WERI-Rb-1 (cell line): ENCODE measurements around the gene MATR3.
"Not testable (repeated sequence)": the region's sequence is repeated elsewhere in the genome, so short reads cannot be mapped to it uniquely, and the experiment has no call there.

ENCODE experiments used
- DNase-seq: peaks from one replicate; pipeline ENCODE4 v3.0.0-alpha.2; 2020
- H3K27ac ChIP-seq: fragments of 250-450 bp; sonication (Bioruptor Pico); 2 replicates; pipeline ENCODE4 v1.5.1; 2020; ENCODE audit warnings: mild to moderate bottlenecking, moderate library complexity
- H3K27me3 ChIP-seq: fragments of 250-450 bp; sonication (Bioruptor Pico); 2 replicates; pipeline ENCODE4 v1.5.1; 2021; ENCODE audit warnings: mild to moderate bottlenecking, low read depth, moderate library complexity; ENCODE audit not compliant: insufficient read depth, severe bottlenecking
- H3K36me3 ChIP-seq: fragments of 250-450 bp; sonication (Bioruptor Pico); 2 replicates; pipeline ENCODE4 v1.5.1; 2020; ENCODE audit warnings: mild to moderate bottlenecking, moderate library complexity
- H3K4me3 ChIP-seq: 2 replicates; pipeline ENCODE4 v1.5.1; 2011; ENCODE audit warnings: low read depth, mild to moderate bottlenecking, control low read depth, low read length
- H3K9me3 ChIP-seq: fragments of 250-450 bp; sonication (Bioruptor Pico); 2 replicates; pipeline ENCODE4 v1.5.1; 2021; ENCODE audit warnings: mild to moderate bottlenecking, moderate library complexity; ENCODE audit not compliant: severe bottlenecking
- TF ChIP-seq, protein P1 (sequence below): IDR thresholded peaks from 2 replicates; pipeline ENCODE4 v1.5.1; 2011; ENCODE audit warnings: low read depth, mild to moderate bottlenecking, control low read depth, inconsistent platforms, low read length

The MATR3 gene

DNA sequence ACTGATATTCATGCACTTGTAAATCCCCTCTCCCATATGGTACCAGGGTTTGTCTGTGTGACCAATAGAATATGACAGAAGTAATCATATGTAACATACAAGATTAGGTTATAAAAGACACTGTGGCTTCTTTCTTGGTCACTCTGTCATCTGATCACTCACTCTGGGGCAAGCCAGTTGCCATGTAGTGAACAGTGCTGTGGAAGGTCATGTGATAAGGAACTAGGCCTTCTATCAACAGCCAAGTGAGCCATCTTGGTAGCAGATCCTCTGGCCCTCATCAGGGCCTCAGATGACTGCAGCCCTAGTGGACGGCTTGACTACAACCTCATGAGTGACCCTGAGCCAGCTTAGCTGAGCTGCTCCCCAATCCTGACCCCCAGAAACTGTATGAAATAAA, 30.0 kb upstream of the MATR3 start:
- no peak overlapping the region for H3K27ac ChIP-seq
- no peaks in the 10 kb centered on the region for H3K27me3 ChIP-seq
- TF ChIP-seq, protein P1, sequence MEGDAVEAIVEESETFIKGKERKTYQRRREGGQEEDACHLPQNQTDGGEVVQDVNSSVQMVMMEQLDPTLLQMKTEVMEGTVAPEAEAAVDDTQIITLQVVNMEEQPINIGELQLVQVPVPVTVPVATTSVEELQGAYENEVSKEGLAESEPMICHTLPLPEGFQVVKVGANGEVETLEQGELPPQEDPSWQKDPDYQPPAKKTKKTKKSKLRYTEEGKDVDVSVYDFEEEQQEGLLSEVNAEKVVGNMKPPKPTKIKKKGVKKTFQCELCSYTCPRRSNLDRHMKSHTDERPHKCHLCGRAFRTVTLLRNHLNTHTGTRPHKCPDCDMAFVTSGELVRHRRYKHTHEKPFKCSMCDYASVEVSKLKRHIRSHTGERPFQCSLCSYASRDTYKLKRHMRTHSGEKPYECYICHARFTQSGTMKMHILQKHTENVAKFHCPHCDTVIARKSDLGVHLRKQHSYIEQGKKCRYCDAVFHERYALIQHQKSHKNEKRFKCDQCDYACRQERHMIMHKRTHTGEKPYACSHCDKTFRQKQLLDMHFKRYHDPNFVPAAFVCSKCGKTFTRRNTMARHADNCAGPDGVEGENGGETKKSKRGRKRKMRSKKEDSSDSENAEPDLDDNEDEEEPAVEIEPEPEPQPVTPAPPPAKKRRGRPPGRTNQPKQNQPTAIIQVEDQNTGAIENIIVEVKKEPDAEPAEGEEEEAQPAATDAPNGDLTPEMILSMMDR = no peak
- DNase-seq = no peak
- H3K9me3 ChIP-seq = no peaks in the 10 kb centered on the region
- H3K4me3 ChIP-seq = no peak overlapping the region
- no peaks in the 10 kb centered on the region for H3K36me3 ChIP-seq

DNA sequence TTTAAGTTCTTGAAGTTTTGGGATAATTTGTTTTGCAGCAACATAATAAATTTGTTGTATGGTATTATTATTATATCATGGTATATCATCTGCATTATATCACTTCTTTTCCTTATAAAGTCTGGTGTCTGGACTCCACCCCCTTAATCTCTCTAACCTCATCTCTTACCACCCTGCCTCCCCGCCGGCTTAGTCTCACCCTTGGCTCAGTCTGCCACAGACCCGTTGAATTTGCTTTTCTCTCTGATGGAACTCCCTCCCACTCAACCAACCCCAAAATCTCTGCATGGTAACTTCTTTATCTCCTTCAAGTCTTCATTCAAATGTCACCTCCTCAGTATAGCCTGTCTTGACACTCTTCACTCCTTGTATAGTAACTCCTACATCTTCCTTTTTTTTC, 29.6 kb upstream of the MATR3 start:
- H3K27ac ChIP-seq = no peak overlapping the region
- H3K9me3 ChIP-seq = no peaks in the 10 kb centered on the region
- no peak for DNase-seq
- no peaks in the 10 kb centered on the region for H3K27me3 ChIP-seq
- TF ChIP-seq, protein P1 = no peak
- H3K36me3 ChIP-seq = no peaks in the 10 kb centered on the region
- no peak overlapping the region for H3K4me3 ChIP-seq

DNA sequence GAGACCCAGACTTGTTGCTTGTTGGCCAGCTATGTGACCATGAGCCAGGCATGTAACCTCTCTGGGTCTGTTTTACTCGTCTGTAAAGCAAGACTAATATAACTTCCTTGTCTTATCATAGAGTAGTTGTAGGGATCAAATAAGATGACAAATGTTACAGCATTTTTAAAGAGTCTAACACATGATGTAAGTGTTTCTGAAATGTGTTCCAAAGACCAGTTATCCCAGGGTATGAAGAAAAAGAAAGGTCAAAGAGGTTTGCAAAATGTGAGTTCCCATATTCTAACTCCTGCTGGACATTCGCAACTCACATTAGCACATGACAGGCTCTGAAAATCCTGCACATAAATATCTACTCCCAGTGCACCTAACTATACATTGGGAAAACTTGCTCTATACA, 28.5 kb upstream of the MATR3 start:
- Histone ChIP-seq H3K4me3 (no peak overlapping the region), H3K27me3 (no peaks in the 10 kb centered on the region), H3K9me3 (no peaks in the 10 kb centered on the region), H3K27ac (no peak overlapping the region), H3K36me3 (no peaks in the 10 kb centered on the region)
- no peak for DNase-seq
- TF ChIP-seq, protein P1 = no peak

DNA sequence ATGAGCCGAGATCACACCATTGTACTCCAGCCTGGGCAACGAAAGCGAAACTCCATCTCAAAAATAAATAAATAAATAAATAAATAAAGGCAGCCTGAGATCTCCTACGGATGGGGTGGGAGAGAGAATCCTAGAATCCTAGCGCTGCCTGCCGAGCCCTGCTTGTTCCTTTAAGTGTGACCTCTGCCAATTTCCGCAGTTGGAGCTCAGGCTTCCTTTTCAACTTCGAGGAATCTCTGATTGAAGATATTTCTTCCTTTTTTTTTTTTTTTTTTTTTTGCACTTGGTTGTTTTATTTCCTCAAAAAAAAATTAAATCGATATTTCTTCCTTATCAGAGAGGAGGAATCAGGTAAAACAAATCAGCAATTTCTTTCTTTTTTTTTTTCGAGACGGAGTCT, 27.3 kb upstream of the MATR3 start:
- Histone ChIP-seq H3K4me3 (no peak overlapping the region), H3K27ac (no peak overlapping the region)
- TF ChIP-seq, protein P1 = no peak

DNA sequence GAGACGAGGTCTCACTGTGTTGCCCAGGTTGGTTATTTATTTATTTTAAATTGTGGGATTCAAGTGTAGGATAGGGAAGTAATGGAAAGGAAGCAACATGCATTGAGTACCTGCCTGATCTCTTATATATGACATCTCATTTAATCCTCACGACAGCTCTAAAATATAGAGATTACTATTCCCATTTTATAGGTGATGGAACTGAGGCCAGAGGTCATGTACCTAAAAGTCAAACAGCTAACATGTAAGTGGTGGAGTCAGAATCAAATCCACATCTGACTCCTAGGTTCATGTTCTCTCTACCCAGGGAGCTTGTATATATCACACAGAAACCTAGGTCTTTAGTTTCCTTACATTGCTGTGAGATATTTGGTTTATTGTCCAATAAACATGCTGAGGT, 26.1 kb upstream of the MATR3 start:
- H3K9me3 ChIP-seq = no peaks in the 10 kb centered on the region
- H3K4me3 ChIP-seq = no peak overlapping the region
- no peaks in the 10 kb centered on the region for H3K36me3 ChIP-seq
- H3K27ac ChIP-seq = no peak overlapping the region
- no peaks in the 10 kb centered on the region for H3K27me3 ChIP-seq
- TF ChIP-seq, protein P1 = no peak
- no peak for DNase-seq

More for the DNA sequence above, 27.3 kb upstream of the MATR3 start:
- Histone ChIP-seq H3K9me3 (no peaks in the 10 kb centered on the region), H3K36me3 (no peaks in the 10 kb centered on the region), H3K27me3 (no peaks in the 10 kb centered on the region)
- DNase-seq = no peak

DNA sequence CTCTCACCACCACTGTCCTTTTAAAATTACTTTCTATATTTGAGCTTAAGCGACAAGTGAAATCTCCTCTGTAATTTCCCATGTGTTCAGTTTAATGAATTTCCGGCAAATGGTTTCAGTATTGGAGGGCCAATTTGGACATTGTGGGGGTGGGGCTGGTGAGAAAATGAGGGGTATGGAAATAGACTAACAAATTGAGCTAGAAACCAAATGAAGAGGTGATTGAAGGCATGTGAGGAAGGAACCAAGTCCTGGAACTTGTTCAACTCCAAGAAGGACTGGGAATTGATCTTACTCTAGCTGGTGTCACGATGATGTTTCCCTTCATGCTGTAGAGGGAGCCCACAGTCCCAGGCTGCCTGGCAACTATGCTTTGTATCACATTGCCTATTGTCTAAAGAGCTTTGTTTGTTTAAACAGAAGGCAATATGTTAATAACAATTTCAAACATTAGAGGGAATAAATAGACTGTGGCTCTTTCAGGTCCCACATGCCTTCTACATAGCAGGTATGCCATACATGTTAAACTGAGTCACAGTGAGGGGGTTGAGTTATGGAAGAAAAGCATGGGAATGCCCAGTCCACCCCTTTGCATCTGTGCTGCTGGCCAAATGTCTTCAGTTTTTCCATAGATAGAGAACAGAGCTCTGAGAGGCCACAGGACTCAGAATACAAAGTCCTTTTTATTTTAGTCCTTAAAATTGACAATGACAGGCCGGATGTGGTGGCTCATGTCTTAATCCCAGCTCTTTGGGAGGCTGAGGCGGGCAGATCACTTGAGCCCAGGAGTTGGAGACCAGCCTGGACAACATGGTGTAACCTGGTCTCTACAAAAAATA, 25.0 kb upstream of the MATR3 start:
- H3K9me3 ChIP-seq = no peaks in the 10 kb centered on the region
- TF ChIP-seq, protein P1 = peak; percentile 32
- H3K27ac ChIP-seq = no peak overlapping the region
- H3K4me3 ChIP-seq = no peak overlapping the region
- H3K27me3 ChIP-seq = no peaks in the 10 kb centered on the region
- no peak for DNase-seq
- no peaks in the 10 kb centered on the region for H3K36me3 ChIP-seq

DNA sequence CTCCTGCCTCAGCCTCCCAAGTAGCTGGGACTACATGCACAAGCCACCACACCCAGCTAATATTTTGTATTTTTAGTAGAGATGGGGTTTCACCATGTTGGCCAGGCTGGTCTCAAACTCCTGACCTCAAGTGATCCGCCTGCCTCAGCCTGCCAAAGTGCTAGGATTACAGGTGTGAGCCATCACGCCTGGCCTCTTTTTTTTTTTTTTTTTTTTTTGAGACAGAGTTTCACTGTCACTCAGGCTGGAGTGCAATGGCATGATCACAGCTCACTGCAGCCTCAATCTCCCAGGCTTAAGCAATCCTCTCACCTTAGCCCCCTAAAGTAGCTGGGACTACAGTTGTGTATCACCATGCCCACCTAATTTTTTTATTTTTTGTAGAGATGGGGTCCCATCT, 22.8 kb upstream of the MATR3 start:
- not testable (repeated sequence) for H3K27ac ChIP-seq, H3K36me3 ChIP-seq, H3K9me3 ChIP-seq, DNase-seq, H3K4me3 ChIP-seq, H3K27me3 ChIP-seq
